Endothelial cell (in vitro differentiated cells): ENCODE data around the gene GJB4. TPM values are rescaled to one million over a fixed set of nuclear protein-coding genes. Genes with fewer than 3 reads are reported as not detected.

Experiments used
- DNase-seq: peaks from one replicate; pipeline ENCODE4 v3.0.0; 2021; ENCODE audit warnings: low spot score
- H3K27ac Mint-ChIP-seq: one replicate; pipeline ENCODE4 v1.8.0; 2021; ENCODE audit warnings: mixed read lengths, inconsistent platforms; ENCODE audit not compliant: unreplicated experiment
- H3K27me3 Mint-ChIP-seq: one replicate; pipeline ENCODE4 v1.8.0; 2021; ENCODE audit warnings: mild to moderate bottlenecking, moderate library complexity, mixed read lengths, inconsistent platforms; ENCODE audit not compliant: unreplicated experiment
- H3K36me3 Mint-ChIP-seq: one replicate; pipeline ENCODE4 v1.8.0; 2021; ENCODE audit warnings: mild to moderate bottlenecking, low read depth, mixed read lengths, inconsistent platforms; ENCODE audit not compliant: unreplicated experiment
- H3K4me1 Mint-ChIP-seq: one replicate; pipeline ENCODE4 v1.8.0; 2021; ENCODE audit warnings: mild to moderate bottlenecking, mixed read lengths, inconsistent platforms; ENCODE audit not compliant: unreplicated experiment
- H3K4me3 Mint-ChIP-seq: one replicate; pipeline ENCODE4 v1.8.0; 2021; ENCODE audit warnings: mild to moderate bottlenecking, mixed read lengths, inconsistent platforms; ENCODE audit not compliant: unreplicated experiment
- H3K9me3 Mint-ChIP-seq: one replicate; pipeline ENCODE4 v1.8.0; 2021; ENCODE audit warnings: mixed read lengths, inconsistent platforms; ENCODE audit not compliant: unreplicated experiment
- total RNA-seq: library from RNA; stranded (reverse); fragmentation: NEBNext Ultra II Directional; extraction: Animal tissue kit (Norgen Biotek cat#: 25700); gene quantifications from one replicate; pipeline ENCODE4 v1.2.1, GENCODE V29; 2021; ENCODE audit not compliant: unreplicated experiment
- TF ChIP-seq, protein P1 (sequence below): fragments of 200-600 bp; sonication (generic); IDR thresholded peaks from one replicate; pipeline ENCODE4 v1.5.0; 2021; ENCODE audit warnings: antibody characterized with exemption; ENCODE audit not compliant: unreplicated experiment

GJB4 gene
- total RNA-seq, 1 donor from 2014 or later, result not detected

DNA sequence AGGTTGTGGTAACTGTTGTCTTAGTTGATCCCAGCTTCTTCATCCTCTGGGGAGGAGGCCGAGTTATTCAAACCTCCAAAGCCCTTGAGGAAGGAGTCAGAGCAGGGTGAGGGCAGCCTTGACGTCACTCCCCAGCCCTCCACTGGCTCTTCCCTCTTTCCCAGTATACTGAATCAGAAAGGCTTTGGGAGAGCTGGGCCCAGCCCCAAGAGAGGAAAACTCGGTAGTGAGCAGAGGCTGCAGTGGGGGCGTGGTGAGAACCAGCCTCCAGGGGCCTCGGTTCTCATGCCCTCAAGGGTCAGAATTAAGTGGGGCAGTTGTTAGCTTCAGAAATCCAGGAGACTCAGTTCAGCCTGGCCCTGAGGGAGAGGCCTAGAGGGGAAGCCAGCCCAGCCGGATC is 31.4 kb downstream of the GJB4 start:
- H3K9me3 Mint-ChIP-seq, result no peaks in the 10 kb centered on the region
- no peak overlapping the region for H3K4me3 Mint-ChIP-seq
- H3K27me3 Mint-ChIP-seq, result peaks cover 32% of the 10 kb centered on the region
- TF ChIP-seq, protein P1, sequence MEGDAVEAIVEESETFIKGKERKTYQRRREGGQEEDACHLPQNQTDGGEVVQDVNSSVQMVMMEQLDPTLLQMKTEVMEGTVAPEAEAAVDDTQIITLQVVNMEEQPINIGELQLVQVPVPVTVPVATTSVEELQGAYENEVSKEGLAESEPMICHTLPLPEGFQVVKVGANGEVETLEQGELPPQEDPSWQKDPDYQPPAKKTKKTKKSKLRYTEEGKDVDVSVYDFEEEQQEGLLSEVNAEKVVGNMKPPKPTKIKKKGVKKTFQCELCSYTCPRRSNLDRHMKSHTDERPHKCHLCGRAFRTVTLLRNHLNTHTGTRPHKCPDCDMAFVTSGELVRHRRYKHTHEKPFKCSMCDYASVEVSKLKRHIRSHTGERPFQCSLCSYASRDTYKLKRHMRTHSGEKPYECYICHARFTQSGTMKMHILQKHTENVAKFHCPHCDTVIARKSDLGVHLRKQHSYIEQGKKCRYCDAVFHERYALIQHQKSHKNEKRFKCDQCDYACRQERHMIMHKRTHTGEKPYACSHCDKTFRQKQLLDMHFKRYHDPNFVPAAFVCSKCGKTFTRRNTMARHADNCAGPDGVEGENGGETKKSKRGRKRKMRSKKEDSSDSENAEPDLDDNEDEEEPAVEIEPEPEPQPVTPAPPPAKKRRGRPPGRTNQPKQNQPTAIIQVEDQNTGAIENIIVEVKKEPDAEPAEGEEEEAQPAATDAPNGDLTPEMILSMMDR, result no peak
- H3K27ac Mint-ChIP-seq, result no peak overlapping the region
- peaks cover 34% of the 10 kb centered on the region for H3K36me3 Mint-ChIP-seq
- no peak for DNase-seq
- peaks cover 62% of the 10 kb centered on the region for H3K4me1 Mint-ChIP-seq

DNA sequence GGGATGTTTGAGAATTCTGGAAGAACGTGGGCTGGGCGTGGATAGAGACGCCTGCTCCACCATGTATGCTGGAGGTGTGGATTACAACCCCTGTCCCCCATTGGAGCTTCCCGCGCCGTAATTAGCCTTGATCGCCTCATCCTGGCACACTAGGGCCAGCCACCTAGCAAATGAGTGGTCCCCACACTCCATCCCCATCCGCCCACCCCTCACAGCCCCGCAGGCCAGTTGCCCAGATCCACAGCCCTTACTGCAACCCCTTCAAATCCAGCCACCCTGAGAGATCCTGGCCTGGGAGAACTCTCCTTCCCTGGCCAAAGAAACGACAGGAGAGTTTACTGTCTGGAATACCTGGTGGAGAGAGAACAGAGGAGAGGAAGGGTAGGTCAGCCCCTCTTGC is 32.9 kb downstream of the GJB4 start:
- H3K36me3 Mint-ChIP-seq, result peaks cover 46% of the 10 kb centered on the region
- no peak for DNase-seq
- H3K27ac Mint-ChIP-seq, result no peak overlapping the region
- no peaks in the 10 kb centered on the region for H3K9me3 Mint-ChIP-seq
- H3K4me3 Mint-ChIP-seq, result peak overlapping the region; percentile 90
- peaks cover 27% of the 10 kb centered on the region for H3K27me3 Mint-ChIP-seq
- H3K4me1 Mint-ChIP-seq, result peaks cover 64% of the 10 kb centered on the region
- TF ChIP-seq, protein P1, result no peak

DNA sequence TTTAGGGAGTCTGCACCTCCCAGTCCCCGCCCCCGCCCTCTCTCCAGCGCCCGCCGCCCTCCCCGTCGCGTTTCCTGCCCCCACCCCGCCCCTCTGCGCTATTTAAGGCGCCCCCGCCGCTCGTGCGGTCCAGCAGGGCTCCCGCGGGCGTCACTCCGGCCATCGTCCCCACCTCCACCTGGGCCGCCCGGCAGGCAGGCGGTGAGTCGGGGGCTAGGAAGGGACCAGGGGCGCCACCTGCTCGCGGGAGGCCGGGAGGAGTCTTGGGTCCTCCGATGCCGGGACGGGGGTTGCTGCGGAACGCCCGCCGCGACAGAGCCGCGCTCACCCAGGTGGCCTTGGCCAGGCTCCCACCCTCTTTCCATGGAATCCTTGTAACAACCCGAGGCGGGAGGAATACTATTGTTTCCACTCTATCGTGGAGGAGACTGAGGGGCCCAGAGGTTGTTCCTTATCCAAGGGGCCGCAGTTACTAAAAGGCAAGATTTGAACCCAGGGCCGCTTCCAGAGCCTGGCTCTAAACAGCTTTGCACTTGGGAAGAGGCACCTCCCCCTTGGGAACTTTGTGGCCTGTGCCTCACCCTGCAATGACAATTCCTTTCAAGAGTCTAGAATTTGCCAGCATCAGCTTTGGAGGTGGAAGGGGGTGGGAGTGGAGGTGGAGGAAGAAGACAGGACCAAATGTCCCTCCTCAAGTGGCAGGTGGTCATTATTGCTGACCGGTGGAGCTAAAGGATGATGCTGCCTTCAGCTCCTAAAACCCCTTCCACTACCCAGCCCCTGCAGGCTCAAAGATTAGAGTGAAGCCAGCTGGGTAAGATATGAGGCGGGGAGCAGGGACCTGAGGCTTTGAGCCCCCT is 33.6 kb downstream of the GJB4 start, which contains the start of gene GJA4:
GJA4 (plus strand) TSS at position 132 of the 860 bp plus-strand sequence. CDS start 1,215 bp downstream, outside the sequence.
- no peak within 1 kb of the TSS for H3K27ac Mint-ChIP-seq
- TF ChIP-seq, protein P1, result no peak
- peaks cover 49% of the 10 kb centered on the region for H3K36me3 Mint-ChIP-seq
- H3K4me3 Mint-ChIP-seq, result peak within 1 kb of the TSS; percentile 92
- no peaks in the 10 kb centered on the region for H3K9me3 Mint-ChIP-seq
- peaks cover 65% of the 10 kb centered on the region for H3K4me1 Mint-ChIP-seq
- DNase-seq, result peak; percentile 26
- H3K27me3 Mint-ChIP-seq, result peaks cover 27% of the 10 kb centered on the region

DNA sequence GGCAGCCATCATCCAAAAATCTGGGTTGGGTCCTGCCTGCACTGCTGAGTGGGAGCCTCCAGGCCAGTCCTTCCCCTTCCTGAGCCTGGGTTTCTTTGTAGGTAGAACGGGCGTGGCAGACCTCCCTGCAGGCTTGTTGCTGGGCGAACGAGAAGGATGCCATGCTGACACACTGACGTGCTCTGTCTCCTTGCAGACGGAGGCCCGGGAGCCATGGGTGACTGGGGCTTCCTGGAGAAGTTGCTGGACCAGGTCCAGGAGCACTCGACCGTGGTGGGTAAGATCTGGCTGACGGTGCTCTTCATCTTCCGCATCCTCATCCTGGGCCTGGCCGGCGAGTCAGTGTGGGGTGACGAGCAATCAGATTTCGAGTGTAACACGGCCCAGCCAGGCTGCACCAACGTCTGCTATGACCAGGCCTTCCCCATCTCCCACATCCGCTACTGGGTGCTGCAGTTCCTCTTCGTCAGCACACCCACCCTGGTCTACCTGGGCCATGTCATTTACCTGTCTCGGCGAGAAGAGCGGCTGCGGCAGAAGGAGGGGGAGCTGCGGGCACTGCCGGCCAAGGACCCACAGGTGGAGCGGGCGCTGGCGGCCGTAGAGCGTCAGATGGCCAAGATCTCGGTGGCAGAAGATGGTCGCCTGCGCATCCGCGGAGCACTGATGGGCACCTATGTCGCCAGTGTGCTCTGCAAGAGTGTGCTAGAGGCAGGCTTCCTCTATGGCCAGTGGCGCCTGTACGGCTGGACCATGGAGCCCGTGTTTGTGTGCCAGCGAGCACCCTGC is 34.7 kb downstream of the GJB4 start:
- DNase-seq, result no peak
- H3K27ac Mint-ChIP-seq, result no peak overlapping the region
- TF ChIP-seq, protein P1, result no peak
- H3K27me3 Mint-ChIP-seq, result peaks cover 27% of the 10 kb centered on the region
- peaks cover 65% of the 10 kb centered on the region for H3K4me1 Mint-ChIP-seq
- H3K4me3 Mint-ChIP-seq, result peak overlapping the region; percentile 92
- H3K9me3 Mint-ChIP-seq, result no peaks in the 10 kb centered on the region
- peaks cover 55% of the 10 kb centered on the region for H3K36me3 Mint-ChIP-seq

DNA sequence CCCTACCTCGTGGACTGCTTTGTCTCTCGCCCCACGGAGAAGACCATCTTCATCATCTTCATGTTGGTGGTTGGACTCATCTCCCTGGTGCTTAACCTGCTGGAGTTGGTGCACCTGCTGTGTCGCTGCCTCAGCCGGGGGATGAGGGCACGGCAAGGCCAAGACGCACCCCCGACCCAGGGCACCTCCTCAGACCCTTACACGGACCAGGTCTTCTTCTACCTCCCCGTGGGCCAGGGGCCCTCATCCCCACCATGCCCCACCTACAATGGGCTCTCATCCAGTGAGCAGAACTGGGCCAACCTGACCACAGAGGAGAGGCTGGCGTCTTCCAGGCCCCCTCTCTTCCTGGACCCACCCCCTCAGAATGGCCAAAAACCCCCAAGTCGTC is 35.2 kb downstream of the GJB4 start:
- H3K4me3 Mint-ChIP-seq, result peak overlapping the region; percentile 92
- peaks cover 55% of the 10 kb centered on the region for H3K36me3 Mint-ChIP-seq
- DNase-seq, result no peak
- no peak overlapping the region for H3K27ac Mint-ChIP-seq
- H3K4me1 Mint-ChIP-seq, result peaks cover 62% of the 10 kb centered on the region
- no peaks in the 10 kb centered on the region for H3K9me3 Mint-ChIP-seq
- TF ChIP-seq, protein P1, result no peak
- H3K27me3 Mint-ChIP-seq, result peaks cover 24% of the 10 kb centered on the region
